Measurements from ENCODE around the gene ZNF184.

ZNF184 gene

DNA sequence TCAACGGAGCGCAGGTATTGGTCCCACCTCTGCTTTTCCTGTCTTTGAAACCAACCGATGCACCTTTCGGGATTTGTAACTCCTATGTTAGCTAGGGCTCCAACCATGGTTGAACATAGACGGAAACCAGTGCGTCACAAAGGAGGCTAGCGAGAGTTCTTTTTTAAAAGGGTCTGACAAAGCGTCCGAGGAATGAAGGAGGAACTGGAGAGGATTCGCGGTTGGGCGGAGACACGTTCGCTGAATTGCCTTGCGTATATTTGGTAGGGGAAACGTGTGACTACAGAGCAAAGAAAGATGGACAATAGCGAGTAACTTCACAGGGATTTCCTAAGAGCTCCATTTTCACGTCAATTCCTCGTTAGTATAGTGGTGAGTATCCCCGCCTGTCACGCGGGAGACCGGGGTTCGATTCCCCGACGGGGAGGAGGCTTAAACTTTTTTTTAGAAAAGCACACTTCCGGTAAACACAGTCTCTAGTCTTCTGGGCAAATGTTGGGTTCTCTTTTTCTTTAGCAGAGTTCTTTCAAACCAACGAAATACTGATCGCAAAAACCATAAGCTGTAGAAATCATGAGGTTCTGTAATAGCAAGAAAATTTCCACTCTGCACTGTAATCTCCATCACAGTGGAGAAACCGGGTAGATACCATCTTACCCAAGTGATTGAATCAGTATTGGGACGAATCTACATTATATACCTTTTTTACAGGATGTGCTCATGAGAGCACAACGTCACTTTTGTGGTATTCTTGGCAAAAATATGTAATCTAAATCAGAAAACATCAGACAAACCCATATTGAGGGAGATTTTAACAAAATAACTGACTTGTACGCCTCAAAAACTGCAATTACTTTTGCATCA is 6.6 kb upstream of the ZNF184 start:
- peak; percentile 83 for DNase-seq (ENCODE audit: low read depth)

DNA sequence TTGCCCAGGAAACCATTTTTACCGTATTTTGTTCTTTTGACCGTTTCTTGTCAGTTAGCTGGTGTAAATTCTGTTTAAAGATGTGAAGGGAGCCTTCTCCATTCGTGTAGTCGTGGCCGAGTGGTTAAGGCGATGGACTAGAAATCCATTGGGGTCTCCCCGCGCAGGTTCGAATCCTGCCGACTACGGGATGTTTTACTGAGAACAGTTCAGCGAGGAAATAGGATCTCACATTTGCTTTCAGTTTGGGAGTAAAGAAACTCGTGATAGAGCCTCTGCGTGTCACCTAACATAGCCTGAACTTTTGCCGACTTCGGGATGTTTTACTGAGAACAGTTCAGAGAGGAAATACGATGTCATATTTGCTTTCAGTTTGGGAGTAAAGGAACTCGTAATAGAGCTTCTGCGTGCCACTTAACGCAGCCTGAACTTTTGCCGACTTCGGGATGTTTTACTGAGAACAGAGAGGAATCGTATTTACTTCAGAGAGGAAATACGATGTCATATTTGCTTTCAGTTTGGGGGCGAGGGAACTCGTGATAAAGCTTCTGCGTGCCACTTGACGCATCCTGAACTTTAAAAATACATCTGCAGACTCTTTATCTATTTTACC is 5.9 kb upstream of the ZNF184 start:
- DNase-seq (ENCODE audit: low read depth): peak; percentile 76

DNA sequence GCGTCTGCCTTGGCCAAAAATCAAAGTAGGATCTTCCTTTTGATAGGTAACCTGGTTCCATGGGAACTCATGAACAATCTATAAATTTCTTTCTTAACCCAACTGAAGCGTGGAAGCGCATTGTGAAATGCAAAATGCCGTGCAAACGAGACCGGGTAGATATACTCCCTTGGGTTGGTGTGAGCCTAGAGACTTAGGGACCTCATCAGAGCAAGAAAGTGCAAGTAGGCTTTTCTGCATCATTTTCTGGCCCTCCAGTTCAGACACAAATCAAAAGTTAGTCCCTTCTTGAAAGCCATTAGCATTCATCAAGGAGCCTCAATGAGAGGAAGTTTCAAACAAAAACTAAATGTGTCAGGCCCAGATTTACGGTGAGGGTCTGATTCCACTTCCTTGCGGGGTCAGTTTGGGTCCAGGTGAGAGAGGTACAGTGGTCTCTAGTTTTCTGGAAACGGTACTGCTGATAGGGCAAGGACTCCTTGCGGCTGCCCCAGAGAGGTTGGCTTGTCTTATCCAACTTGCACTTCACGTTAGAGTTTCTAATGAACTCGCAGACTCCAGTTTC is 5.3 kb upstream of the ZNF184 start:
- DNase-seq (ENCODE audit: low read depth): no peak

DNA sequence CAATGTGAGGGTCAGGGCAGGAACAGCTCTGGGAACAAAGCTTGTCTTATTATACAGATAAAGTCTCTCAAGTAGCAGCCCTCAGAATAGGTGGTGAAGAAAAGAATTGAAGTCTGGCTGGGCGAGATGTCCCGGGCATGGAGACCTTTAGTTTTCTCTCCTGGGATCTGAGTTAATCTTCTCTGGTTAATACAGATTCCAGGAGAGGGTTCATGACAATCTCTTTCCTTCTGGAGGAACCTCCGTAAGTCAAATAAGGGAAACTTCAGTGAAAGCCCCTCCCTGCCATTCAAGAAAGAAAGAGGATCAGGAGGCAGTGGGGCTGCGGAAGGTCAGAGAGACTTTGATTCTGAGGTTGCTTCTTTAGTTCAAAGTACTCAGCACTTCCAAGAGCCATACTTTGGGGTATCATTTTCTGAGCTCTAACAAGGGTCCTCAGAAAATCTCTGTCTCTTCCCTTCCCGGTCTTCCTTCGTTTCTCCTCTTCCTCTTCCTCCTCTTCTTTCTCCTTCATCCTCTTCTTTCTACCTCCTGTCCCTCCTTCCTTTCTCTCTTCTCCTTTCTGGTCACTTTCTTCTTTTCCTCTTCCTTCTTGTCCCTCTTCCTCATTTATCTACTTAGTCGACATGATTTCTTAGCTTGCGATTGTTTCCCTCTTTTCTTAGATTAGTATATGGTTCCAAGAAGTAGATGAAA is 4.6 kb upstream of the ZNF184 start:
- DNase-seq (ENCODE audit: low read depth): no peak

DNA sequence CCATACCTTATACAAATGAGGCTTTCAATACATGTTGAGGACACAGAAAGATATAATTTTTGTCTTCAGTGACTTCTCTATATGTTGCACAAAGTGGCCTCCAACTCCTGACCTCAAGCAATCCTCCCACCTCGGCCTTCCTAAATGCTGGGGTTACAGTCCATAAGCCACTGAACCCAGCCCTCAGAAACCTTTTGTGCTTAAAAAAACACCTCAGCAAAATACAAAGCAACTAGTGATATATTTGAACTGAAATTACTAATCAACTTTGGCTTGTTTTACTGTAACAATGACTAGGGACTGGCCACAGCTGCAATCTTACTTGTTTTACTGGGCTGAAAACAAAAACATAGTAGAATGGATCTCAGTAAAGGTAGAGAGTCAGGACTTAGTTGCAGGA is 3.2 kb upstream of the ZNF184 start:
- no peak for DNase-seq (ENCODE audit: low read depth)

DNA sequence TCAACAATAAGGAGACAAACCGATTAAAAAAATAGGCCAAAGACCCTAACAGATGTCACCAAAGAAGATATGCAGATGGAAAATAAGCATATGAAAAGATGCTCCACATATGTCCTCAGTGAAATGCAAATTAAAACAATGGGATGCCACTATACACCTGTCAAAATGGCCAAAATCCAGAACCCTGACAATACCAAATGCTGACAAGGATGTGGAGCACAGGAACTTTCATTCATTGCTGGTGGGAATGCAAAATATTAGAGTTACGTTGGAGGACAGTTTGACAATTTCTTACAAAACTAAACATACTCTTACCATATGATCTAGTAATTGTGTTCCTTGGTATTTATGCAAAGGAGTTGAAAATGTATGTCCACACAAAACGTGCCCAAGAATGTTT is 1.8 kb upstream of the ZNF184 start:
- no peak for DNase-seq (ENCODE audit: low read depth)

DNA sequence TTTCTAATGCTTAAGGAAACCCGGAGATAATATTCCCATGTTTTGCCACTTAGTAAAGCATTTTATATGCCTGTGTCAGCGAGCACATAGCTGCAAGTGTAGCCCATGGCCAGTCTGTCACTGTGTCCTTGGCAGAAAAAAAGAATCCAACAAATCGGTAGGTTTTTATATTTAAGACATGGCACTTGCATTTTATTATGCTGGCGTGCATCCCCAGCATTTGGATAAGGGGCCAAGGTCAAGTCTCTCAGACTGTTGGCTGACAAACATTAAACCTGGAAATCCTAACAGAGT is 1.2 kb upstream of the ZNF184 start:
- DNase-seq (ENCODE audit: low read depth): no peak

DNA sequence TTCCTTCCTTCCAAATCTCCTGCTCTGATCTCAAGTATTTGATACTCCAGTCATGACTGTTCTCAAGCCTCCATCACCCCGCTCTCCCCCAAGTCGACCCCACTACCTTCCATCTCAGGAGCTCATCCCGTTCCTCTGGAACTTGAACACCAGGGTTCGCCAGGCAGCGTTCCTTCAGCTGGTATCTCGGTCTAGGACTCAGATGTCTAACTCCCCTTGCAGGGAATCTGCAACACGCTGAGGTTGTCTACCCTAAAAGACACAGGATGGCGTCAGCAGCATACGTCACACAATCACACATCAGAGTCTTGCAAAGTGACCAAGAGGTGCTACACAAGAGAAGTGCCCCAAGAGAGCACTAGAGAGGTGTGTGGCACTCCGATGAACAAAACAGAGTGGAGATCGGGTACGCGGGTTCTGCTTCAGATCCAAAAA is 706 bp downstream of the ZNF184 start:
- peak; percentile 30 for DNase-seq (ENCODE audit: low read depth)

DNA sequence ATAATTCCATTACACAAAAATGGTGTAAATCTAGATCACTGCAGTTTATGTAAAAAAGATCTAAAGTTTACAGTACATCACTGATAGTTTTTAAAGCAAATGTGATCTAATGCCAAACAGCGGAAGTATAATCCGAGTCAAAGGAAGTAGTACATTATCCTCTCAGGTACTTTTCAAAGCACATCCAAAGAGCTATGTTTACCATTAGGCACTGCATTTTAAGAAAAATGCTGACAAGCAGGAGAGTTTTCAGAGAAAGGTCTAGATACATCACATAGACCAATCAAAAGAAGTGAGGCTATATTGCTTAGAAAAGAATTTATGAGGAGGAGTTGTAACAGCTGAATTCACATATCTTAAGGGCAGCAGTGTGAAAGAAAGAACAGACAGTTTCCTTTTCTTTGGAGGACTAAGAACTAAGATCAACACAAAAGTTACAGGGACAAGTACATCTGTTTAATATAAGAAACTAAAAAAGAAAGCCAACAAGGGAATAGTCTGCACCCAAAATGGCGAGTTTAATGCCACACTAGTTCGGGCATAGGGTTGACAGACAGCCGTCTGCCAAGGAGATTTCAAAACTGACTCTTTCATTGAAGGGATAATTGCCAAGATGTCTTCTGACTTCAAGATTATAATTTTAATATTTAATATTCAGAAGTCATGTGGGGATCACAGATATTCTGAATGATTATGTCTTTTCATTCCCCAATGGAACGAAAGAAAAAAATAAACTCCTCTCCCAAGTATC is 1.4 kb downstream of the ZNF184 start:
- DNase-seq (ENCODE audit: low read depth): no peak

DNA sequence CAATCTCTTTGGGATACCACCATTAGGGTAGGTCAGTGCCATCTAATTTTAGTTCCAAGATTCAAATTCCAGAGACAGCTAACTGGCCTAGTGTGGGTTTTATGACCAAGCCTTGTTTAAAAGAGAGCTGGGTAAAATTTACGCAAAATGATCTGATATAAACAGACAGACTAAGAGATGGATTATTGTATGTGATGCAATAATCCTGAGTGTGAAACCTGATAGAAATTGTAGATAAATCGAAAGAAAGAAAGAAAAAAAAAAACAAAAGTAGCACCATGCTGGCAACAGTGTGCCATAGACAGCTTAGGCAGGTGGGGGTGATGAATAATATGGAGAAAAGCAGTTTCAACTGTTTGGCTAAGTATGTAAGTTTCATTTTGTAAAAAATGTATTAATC is 2.9 kb downstream of the ZNF184 start:
- DNase-seq (ENCODE audit: low read depth): no peak

DNA sequence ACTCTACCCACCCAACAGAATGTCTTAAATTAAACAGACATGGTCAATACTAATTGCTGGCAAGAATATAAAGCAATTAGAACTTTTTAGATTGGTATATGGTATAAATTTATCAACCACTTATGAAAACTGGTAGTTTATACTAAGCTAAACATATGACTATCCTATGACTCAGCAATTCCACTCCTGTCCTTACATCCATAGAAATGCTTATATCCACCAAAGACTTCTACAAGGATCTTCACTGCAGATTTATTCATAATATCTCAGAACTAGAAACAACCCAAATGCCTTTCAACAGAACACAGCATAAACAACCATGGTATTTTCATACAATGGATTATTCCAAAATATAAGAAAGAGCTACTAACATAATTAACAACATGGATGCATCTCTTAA is 4.6 kb downstream of the ZNF184 start:
- no peak for DNase-seq (ENCODE audit: low read depth)

DNA sequence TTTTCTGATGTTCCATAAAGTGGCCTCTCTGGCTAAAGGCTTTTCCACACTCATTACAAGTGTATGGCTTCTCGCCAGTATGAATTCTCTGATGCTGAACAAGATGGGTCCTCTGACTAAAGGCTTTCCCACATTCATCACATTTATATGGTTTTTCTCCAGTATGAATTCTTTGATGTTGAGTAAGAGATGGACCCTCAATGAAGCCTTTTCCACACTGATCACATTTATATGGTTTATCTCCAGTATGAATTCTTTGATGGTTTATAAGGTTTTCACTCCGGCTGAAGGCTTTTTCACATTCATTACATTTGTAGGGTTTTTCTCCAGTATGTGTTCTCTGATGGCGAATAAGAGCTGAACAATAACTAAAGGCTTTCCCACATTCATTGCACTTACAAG is 20.4 kb downstream of the ZNF184 start:
- no peak for DNase-seq (ENCODE audit: low read depth)

DNA sequence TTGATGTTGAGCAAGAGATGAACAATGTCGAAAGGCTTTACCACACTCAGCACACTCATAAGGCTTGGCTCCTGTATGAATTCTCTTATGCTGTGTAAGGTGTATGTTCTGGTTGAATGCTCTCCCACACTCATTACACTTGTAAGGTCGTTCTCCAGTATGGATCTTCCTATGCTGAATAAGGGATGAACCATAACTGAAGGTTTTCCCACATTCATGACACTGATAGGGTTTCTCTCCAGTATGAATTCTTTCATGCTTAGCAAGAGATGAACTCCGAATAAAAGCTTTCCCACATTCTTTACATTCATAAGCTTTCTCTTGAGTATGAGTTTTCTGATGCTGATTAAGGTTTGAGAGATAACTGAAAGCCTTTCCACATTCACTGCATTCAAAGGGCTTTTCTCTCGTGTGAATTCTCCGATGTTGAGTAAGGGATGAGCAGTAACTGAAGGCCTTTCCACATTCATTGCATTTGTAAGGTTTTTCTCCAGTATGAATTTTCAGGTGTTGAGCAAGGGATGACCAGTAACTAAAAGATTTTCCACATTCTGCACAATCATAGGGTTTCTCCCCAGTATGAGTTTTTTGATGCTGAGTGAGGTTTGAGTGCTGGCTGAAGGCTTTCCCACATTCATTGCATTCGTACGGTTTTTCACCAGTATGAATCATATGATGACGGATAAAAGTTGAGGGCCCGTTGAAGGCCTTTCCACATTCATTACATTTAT is 21.1 kb downstream of the ZNF184 start:
- no peak for DNase-seq (ENCODE audit: low read depth)

DNA sequence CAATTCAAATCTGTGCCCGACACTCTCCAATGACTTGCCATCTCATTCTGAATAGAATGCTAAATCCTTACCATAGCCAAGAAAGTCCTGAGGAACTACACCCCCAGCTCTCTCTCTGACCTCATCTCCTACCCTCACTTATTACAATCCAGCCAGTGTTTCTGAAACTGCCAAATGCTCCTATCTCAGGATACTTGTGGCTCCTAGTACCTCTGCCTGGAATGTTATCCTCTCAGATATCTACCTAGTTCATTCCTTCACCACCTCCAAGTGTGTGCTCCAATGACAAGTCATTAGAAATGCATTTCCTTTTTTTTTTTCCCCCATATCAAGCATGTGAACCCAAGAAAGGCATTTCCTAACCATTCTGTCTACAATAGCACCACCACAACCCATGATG is 24.4 kb downstream of the ZNF184 start:
- no peak for DNase-seq (ENCODE audit: low read depth)

DNA sequence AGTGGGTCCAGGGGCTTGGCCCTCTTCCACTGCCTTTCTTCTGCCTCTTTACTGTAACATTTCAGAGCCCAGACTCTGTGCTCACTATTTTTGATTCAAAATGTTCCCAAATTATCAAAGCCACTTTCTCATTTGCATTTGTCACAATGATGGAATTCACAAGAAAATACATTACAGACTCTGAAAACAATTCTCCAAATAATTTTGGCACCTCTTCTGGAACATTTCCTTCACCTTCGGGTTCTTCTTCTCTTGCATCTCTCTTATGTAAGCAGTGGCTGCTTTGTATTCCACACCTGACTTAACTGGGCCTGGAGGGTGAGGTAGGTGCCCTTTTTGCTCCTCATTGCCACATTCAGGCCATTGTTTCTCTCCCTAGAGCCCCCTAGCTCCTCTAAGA is 30.0 kb downstream of the ZNF184 start:
- no peak for DNase-seq (ENCODE audit: low read depth)

DNA sequence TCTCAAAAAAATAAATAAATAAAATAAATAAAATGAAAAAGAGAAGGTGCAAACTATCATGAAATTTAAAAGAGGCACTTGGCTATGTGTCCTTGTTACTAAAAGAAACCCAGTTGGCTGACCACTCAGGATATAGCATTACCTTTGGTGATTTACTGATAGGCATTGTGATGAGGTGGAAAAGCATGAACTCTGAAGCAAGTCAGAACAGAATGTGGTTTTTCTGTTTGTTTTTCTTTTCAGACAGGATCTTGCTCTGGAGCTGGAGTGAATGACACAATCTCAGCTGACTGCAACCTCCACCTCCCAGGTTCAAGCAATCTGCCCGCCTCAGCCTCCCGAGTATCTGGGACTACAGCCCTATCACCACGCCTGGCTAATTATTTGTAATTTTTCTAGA is 31.9 kb downstream of the ZNF184 start:
- DNase-seq (ENCODE audit: low read depth): no peak

DNA sequence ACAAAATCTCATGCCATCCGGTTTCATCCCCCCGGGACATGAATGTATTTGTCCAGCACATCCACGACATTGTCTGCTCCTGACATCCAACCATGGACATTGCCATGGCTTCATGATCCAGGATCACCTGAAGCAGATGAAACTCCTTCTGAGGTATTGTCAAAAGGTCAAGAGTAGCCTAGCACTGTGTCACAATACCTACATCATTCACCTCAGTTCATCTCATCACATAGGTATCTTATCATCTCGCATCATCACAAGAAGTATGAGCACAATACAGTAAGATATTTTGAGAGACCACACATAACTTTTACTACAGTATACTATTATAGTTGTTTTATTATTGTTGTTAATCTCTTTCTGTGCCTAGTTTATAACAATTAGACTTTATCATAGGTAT is 33.5 kb downstream of the ZNF184 start:
- no peak for DNase-seq (ENCODE audit: low read depth)

DNA sequence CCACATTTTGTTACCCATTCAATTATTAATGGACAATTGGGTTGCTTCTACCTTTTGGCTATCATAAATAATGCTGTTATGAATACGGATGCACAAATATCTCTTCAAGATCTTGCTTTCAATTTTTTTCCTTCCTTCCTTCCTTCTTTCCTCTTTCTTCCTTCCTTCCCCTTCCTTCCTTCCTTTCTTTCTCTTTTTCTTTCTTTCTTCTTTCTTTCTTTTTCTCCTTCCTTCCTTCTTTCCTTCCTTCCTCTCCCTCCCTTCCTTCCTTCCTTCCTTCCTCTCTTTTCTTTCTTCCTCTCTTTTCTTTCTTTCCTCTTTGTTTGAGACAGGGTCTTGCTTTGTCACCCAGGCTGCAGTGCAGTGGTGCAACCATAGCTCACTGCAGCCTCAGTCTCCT is 39.2 kb downstream of the ZNF184 start:
- DNase-seq (ENCODE audit: low read depth): no peak

DNA sequence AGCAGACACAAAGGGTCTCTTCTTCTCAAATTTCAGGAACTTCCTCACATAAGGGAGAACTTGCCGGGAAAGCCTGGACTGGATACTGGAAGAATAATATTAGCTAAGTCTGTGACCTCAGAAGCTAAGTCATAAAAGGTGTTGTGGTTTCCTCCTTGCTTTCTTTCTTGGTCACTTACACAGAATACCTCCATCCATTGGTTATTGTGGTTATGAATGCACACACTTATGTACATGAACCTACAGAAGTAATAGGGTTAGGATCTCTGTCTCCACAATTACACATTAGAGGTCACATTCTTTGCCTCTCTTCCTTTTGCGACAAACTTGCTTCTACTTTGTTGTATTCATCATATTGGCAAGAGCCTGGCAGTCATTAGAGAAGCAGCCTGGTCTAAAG is 43.9 kb downstream of the ZNF184 start:
- no peak for DNase-seq (ENCODE audit: low read depth)

DNA sequence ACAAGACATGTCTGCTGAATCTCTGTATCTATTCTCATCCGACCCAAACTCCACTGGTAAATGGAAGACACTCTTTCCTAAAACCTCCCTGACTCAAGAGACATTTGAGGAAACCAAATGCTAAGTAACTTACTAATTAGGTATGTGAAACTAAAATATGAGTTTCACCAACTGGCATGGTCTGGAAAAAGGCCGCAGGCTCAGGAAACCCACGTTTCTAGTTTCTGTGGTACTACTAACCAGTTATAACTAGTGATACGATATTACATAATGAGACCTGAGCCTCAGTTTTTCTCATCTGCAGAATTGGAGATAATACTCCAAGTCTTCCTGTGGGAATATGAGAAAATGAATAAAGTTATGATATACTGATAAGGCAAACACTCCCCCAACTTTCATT is 44.4 kb downstream of the ZNF184 start:
- no peak for DNase-seq (ENCODE audit: low read depth)

DNA sequence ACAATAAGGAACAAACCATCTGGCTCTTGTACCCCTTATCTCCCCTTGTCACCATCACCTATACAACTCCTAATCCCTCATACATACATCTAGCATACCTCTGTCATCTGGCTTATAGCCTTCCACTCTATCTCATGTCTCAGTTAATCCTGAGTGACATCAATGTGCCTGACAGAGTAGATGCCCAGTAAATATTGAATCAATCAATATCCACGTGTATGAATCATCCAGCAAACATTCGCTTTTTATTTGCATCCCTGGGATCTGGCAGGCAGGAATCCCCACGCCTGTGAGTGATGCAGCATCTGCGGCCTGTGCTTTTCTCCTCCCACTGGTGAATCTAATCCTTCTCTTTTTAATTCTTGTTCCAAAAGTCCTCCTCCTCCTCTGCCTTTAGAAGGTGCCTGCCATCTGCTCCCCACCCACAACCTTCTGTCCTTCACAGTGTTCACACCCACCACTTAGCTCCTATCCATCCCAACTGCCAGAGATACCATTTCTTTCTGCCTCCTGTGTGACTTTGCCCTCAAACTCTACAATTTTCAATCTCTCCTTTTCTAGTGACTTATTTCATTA is 46.8 kb downstream of the ZNF184 start:
- no peak for DNase-seq (ENCODE audit: low read depth)
